Panc1 (cell line): ENCODE results near the gene ALDOA.

ENCODE experiments used
- POLR2AphosphoS5 ChIP-seq: IDR thresholded peaks from 2 replicates; pipeline ENCODE4 v1.6.1; 2012; ENCODE audit warnings: mild to moderate bottlenecking, low read depth, low read length, moderate library complexity
- SIN3A ChIP-seq: IDR thresholded peaks from 2 replicates; pipeline ENCODE4 v1.6.1; 2012; ENCODE audit warnings: low read depth, mild to moderate bottlenecking, low read length, moderate library complexity, borderline replicate concordance; ENCODE audit not compliant: insufficient read depth
- TCF7L2 ChIP-seq: IDR thresholded peaks from 2 replicates; pipeline ENCODE4 v1.6.1; 2011; ENCODE audit warnings: mild to moderate bottlenecking, low read depth, low read length, inconsistent platforms
- TF ChIP-seq, protein P1 (sequence below): fragments of 450-650 bp; IDR thresholded peaks from 2 replicates; pipeline ENCODE4 v1.5.1; 2017; ENCODE audit warnings: mild to moderate bottlenecking
- TF ChIP-seq, protein P2 (sequence below), 2 experiments: IDR thresholded peaks; 2 replicates each; pipeline ENCODE4 v1.6.1; 2011 to 2012; ENCODE audit warnings: low read depth in 2 of 2, control low read depth in 1 of 2, low read length in 1 of 2, mild to moderate bottlenecking in 1 of 2, moderate library complexity in 1 of 2; ENCODE audit not compliant: insufficient read depth in 1 of 2

DNA sequence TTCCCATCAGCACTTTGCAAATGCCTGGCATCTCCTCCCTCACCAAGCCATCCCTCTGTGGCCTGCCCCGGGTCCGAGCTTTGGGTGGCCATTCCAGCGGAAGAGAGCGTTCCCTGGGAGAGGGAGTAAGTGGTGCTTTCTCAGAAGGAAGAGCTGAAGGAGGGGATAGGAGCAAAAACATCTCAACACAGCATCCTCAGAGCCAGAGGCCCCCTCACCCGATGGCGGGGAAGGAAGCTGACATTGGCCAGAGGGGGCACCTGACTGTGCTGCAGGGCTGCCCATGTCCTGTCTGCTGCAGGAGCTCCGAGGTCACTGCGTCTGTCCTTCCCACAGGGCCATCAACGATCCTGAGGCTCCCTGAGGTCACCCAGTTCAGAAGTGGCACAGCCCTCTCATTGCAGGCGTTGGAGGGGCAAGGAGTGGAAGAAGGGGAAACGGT lies 34.1 kb upstream of the ALDOA start:
- TF ChIP-seq, protein P1, sequence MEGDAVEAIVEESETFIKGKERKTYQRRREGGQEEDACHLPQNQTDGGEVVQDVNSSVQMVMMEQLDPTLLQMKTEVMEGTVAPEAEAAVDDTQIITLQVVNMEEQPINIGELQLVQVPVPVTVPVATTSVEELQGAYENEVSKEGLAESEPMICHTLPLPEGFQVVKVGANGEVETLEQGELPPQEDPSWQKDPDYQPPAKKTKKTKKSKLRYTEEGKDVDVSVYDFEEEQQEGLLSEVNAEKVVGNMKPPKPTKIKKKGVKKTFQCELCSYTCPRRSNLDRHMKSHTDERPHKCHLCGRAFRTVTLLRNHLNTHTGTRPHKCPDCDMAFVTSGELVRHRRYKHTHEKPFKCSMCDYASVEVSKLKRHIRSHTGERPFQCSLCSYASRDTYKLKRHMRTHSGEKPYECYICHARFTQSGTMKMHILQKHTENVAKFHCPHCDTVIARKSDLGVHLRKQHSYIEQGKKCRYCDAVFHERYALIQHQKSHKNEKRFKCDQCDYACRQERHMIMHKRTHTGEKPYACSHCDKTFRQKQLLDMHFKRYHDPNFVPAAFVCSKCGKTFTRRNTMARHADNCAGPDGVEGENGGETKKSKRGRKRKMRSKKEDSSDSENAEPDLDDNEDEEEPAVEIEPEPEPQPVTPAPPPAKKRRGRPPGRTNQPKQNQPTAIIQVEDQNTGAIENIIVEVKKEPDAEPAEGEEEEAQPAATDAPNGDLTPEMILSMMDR, result no peak
- TF ChIP-seq, protein P2, sequence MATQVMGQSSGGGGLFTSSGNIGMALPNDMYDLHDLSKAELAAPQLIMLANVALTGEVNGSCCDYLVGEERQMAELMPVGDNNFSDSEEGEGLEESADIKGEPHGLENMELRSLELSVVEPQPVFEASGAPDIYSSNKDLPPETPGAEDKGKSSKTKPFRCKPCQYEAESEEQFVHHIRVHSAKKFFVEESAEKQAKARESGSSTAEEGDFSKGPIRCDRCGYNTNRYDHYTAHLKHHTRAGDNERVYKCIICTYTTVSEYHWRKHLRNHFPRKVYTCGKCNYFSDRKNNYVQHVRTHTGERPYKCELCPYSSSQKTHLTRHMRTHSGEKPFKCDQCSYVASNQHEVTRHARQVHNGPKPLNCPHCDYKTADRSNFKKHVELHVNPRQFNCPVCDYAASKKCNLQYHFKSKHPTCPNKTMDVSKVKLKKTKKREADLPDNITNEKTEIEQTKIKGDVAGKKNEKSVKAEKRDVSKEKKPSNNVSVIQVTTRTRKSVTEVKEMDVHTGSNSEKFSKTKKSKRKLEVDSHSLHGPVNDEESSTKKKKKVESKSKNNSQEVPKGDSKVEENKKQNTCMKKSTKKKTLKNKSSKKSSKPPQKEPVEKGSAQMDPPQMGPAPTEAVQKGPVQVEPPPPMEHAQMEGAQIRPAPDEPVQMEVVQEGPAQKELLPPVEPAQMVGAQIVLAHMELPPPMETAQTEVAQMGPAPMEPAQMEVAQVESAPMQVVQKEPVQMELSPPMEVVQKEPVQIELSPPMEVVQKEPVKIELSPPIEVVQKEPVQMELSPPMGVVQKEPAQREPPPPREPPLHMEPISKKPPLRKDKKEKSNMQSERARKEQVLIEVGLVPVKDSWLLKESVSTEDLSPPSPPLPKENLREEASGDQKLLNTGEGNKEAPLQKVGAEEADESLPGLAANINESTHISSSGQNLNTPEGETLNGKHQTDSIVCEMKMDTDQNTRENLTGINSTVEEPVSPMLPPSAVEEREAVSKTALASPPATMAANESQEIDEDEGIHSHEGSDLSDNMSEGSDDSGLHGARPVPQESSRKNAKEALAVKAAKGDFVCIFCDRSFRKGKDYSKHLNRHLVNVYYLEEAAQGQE (IDR thresholded peaks at IDR 0.05; ENCODE audit: insufficient read depth in 1 of 2, low read depth in 2 of 2, low read length in 1 of 2), result no peak
- no peak for TF ChIP-seq POLR2AphosphoS5
- no peak for TF ChIP-seq SIN3A
- TF ChIP-seq TCF7L2, result no peak
